Jurkat, Clone E6-1 (cell line): Measurements from ENCODE around the gene SMYD2.
A peak's percentile ranks its signal among the peaks of the same experiment; 100 is the strongest.

ENCODE experiments used
- DNase-seq: peaks from one replicate; pipeline ENCODE4 v3.0.0-alpha.2; 2011; ENCODE audit warnings: low read depth, low spot score
- H3K4me3 ChIP-seq: 2 replicates; pipeline ENCODE4 v1.5.1; 2011; ENCODE audit warnings: mild to moderate bottlenecking, low read length, control low read depth, moderate library complexity

SMYD2 gene

DNA sequence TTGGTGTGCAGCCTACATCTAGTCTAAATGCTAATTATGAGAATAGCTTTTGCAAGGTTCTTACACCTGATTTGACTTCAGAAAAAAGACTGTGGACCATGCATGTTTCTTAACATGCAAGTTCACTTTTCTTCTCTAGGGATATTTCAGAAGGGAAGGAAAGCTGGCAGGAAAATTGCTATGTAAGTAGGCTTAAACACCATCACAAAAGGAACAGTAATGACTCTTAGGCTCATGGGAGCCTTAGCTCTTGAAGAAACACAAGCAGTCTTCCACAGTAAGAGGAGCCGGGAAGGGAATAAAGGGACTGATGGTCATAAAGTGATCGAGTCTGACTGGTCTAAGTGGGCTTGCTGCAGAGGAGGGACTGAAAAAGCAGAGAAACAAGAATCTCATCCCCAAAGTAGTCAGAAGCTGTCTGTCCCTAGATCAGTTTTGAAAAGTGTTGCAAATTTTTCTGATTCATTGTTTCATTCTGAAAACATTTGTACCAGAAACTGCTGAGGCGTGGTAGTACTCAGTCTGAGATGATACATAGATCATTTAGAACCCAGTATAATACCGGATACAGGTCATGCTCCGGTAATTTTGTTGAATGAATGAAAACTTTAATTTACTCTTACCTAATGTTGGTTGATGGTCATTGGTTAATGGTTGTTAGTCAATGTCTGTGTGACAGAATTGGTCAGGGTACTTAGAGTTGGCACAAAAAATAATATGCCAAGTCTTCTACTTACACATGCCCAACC, 40.9 kb downstream of the SMYD2 start:
- H3K4me3 ChIP-seq, result no peak overlapping the region
- DNase-seq, result no peak

GRCh38 chr1:214324896-214325800, 44.2 kb downstream of the SMYD2 start:
- no peak for DNase-seq

GRCh38 chr1:214326406-214326805, 45.4 kb downstream of the SMYD2 start:
- no peak overlapping the region for H3K4me3 ChIP-seq
- DNase-seq, result no peak

More at GRCh38 chr1:214324896-214325800, 44.2 kb downstream of the SMYD2 start:
- no peak overlapping the region for H3K4me3 ChIP-seq

DNA sequence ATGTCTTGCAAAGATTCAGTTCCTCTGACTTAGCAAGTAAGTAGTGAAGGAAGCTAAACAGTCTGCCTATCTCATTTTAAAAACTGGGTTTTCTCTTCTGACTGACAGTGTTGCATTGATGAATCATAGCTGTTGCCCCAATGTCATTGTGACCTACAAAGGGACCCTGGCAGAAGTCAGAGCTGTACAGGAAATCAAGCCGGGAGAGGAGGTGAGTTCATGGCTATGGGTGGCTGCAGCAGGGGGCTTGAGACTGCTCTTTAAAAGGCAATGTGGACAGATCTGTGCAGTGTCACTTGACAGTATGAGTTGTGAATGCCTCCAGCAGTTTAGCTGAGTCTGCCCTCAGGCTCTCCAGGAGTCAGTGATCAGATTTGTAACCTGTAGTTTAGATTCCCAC, 46.6 kb downstream of the SMYD2 start:
- no peak for DNase-seq

GRCh38 chr1:214328770-214329469, 48.0 kb downstream of the SMYD2 start:
- no peak overlapping the region for H3K4me3 ChIP-seq
- peak; percentile 58 for DNase-seq

More for the DNA sequence above, 46.6 kb downstream of the SMYD2 start:
- H3K4me3 ChIP-seq, result no peak overlapping the region

DNA sequence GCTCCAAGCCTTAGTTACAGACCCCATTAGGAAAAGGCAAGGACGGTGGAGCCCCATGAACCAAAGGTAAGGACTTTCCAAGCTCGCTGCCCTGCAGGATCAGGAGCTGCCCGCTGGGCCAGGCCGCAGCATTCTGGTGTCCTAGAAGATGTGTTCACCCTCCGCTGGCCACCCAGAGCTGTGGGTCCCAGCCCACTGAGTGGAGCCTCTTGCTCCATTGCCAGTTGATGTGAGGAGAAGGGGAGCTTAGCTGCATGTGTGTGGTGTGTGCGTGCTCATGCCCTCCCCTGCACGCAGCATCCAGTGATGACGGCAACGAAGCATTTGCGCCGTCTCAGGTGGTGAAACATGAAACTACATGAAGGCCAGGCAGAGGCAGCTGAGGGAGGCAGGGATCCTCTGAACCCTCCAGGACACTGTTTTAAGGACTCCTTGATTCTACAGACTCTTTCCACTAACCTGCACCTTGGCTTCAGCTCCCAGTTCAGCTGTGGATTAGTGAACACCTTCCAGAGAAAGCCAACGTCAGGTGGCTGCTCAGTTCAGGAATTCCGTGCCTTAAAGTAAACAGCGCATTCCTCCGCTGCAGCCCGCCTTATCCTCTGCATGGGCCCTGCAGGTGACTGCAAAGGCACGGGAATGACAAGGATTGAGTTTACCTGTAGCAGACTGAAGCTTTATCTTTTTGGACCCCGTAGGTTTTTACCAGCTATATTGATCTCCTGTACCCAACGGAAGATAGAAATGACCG, 48.7 kb downstream of the SMYD2 start:
- no peak overlapping the region for H3K4me3 ChIP-seq
- no peak for DNase-seq

- H3K4me3 ChIP-seq, result no peak overlapping the region
- no peak for DNase-seq
Observed at GRCh38 chr1:214330222-214330621, 49.3 kb downstream of the SMYD2 start.

GRCh38 chr1:214330715-214331114, 49.8 kb downstream of the SMYD2 start:
- no peak for DNase-seq
- no peak overlapping the region for H3K4me3 ChIP-seq

- no peak for DNase-seq
- no peak overlapping the region for H3K4me3 ChIP-seq
Observed at GRCh38 chr1:214331180-214331579, 50.2 kb downstream of the SMYD2 start.

GRCh38 chr1:214331827-214332423, 51.0 kb downstream of the SMYD2 start:
- H3K4me3 ChIP-seq, result no peak overlapping the region
- DNase-seq, result peak; percentile 28

- no peak overlapping the region for H3K4me3 ChIP-seq
- peak; percentile 51 for DNase-seq
Observed at GRCh38 chr1:214332946-214333798, 52.2 kb downstream of the SMYD2 start.

GRCh38 chr1:214335567-214335966, 54.6 kb downstream of the SMYD2 start:
- DNase-seq, result no peak
- no peak overlapping the region for H3K4me3 ChIP-seq

DNA sequence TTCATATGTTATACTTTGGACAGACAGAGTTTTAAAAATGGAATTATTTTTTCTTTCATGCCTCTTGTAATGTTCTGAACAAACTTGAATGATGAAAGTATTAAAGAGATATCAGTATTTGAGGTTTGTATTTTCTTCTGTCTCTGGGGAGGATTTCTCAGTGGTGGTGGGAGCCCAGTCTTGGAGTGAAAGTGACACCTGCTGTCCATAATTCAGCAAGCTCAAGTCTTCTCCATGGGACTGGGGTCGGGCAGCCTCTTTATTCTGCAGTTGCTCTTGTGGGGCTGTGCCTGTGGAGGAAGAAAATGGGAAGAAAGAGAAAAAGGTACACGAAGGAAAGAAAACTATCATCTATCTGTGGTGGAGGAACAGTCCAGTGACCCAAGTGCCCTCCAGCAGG, 56.1 kb downstream of the SMYD2 start:
- H3K4me3 ChIP-seq, result no peak overlapping the region
- no peak for DNase-seq

DNA sequence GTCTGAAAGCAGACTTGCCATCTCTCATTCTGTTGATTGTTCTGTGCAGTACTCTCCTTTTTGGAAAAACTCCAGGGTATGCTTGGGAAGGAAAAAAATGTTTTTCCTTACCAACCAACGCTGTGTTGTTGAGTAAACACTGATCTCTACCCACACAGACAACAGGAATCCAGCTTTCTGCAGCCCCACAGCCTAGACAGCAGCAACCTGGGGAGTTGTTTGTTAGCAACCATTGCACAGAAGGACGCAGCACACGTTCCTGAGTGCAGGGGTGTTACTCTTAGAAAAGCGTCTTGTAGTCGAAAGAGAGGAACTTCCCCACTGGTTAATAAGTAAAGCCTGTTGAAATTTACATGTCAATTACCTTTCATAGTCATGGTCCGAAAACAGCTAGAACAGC, 56.6 kb downstream of the SMYD2 start:
- no peak overlapping the region for H3K4me3 ChIP-seq
- no peak for DNase-seq

DNA sequence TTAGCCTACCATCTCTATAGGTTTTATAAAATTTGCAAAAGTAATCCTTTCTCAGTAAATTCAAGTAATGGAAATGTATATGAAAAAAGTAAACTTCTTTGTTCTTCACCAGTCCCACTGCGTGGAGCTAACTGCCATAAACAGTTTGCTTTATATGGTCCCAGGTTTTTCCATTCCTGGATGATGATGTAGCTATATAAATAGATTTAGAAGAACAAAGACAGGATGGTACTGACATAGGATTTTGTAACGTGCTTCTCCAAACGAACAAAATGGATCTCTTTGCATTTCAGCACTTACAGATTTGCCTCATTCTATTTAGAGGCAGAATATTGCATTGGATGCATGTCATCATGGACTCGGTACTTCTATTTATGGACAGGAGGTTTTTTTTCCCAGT, 57.3 kb downstream of the SMYD2 start:
- DNase-seq, result no peak
- no peak overlapping the region for H3K4me3 ChIP-seq

- H3K4me3 ChIP-seq, result no peak overlapping the region
- DNase-seq, result no peak
Observed at GRCh38 chr1:214341459-214341858, 60.5 kb downstream of the SMYD2 start.

- no peak for DNase-seq
- no peak overlapping the region for H3K4me3 ChIP-seq
Observed at GRCh38 chr1:214341932-214342331, 61.0 kb downstream of the SMYD2 start.

GRCh38 chr1:214342525-214342924, 61.6 kb downstream of the SMYD2 start:
- DNase-seq, result no peak
- H3K4me3 ChIP-seq, result no peak overlapping the region
